IMR-90 (cell line): ENCODE data around the gene ORC5.

ENCODE experiments used
- CEBPB ChIP-seq: IDR thresholded peaks from 2 replicates; pipeline ENCODE4 v1.6.1; 2012; ENCODE audit warnings: low read depth, low read length, improper control_type of control experiment
- FOS ChIP-seq: fragments of 150-350 bp; IDR thresholded peaks from 2 replicates; pipeline ENCODE4 v1.6.1; 2016; ENCODE audit warnings: low read depth, low read length
- MAFK ChIP-seq: IDR thresholded peaks from 2 replicates; pipeline ENCODE4 v1.6.1; 2012; ENCODE audit warnings: low read depth, low read length, improper control_type of control experiment
- MAZ ChIP-seq: IDR thresholded peaks from 2 replicates; pipeline ENCODE4 v1.6.1; 2012; ENCODE audit warnings: low read depth, mild to moderate bottlenecking, low read length, improper control_type of control experiment, moderate library complexity, borderline replicate concordance
- MXI1 ChIP-seq: IDR thresholded peaks from 2 replicates; pipeline ENCODE4 v1.6.1; 2012; ENCODE audit warnings: low read depth, mild to moderate bottlenecking, low read length, moderate library complexity, borderline replicate concordance
- POLR2A ChIP-seq: IDR thresholded peaks from 2 replicates; pipeline ENCODE4 v1.6.1; 2012; ENCODE audit warnings: mild to moderate bottlenecking, low read depth, low read length
- RAD21 ChIP-seq: IDR thresholded peaks from 2 replicates; pipeline ENCODE4 v1.6.1; 2012; ENCODE audit warnings: low read length, improper control_type of control experiment
- RCOR1 ChIP-seq: IDR thresholded peaks from 2 replicates; pipeline ENCODE4 v1.6.1; 2012; ENCODE audit warnings: mild to moderate bottlenecking, low read length, improper control_type of control experiment; ENCODE audit not compliant: insufficient replicate concordance
- RFX5 ChIP-seq: IDR thresholded peaks from 2 replicates; pipeline ENCODE4 v1.8.0; 2012; ENCODE audit warnings: low read depth, mild to moderate bottlenecking, low read length, moderate library complexity
- SMC3 ChIP-seq: fragments of 150-350 bp; IDR thresholded peaks from 2 replicates; pipeline ENCODE4 v1.6.1; 2016; ENCODE audit warnings: low read depth, mild to moderate bottlenecking, antibody characterized with exemption, low read length, moderate library complexity
- TF ChIP-seq, protein P1 (sequence below): conservative IDR thresholded peaks from 2 replicates; pipeline ENCODE4 v1.5.1; 2012; ENCODE audit warnings: mild to moderate bottlenecking, low read depth, low read length, improper control_type of control experiment
- TF ChIP-seq, protein P2 (sequence below): fragments of 150-350 bp; IDR thresholded peaks from 2 replicates; pipeline ENCODE4 v1.6.1; 2017; ENCODE audit warnings: mild to moderate bottlenecking, antibody characterized with exemption, low read length, low read depth
- TF ChIP-seq, protein P3 (sequence below): fragments of 150-350 bp; IDR thresholded peaks from 2 replicates; pipeline ENCODE4 v1.6.1; 2016; ENCODE audit warnings: low read depth, mild to moderate bottlenecking, low read length, moderate library complexity, borderline replicate concordance

GRCh38 chr7:104228442-104228841 is 20.6 kb upstream of the ORC5 start:
- TF ChIP-seq, protein P1, sequence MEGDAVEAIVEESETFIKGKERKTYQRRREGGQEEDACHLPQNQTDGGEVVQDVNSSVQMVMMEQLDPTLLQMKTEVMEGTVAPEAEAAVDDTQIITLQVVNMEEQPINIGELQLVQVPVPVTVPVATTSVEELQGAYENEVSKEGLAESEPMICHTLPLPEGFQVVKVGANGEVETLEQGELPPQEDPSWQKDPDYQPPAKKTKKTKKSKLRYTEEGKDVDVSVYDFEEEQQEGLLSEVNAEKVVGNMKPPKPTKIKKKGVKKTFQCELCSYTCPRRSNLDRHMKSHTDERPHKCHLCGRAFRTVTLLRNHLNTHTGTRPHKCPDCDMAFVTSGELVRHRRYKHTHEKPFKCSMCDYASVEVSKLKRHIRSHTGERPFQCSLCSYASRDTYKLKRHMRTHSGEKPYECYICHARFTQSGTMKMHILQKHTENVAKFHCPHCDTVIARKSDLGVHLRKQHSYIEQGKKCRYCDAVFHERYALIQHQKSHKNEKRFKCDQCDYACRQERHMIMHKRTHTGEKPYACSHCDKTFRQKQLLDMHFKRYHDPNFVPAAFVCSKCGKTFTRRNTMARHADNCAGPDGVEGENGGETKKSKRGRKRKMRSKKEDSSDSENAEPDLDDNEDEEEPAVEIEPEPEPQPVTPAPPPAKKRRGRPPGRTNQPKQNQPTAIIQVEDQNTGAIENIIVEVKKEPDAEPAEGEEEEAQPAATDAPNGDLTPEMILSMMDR: no peak
- TF ChIP-seq POLR2A: no peak
- no peak for TF ChIP-seq RFX5
- TF ChIP-seq SMC3: no peak
- no peak for TF ChIP-seq RCOR1
- TF ChIP-seq RAD21: no peak
- TF ChIP-seq CEBPB: no peak
- TF ChIP-seq FOS: no peak
- no peak for TF ChIP-seq MAZ
- no peak for TF ChIP-seq MAFK
- TF ChIP-seq, protein P2, sequence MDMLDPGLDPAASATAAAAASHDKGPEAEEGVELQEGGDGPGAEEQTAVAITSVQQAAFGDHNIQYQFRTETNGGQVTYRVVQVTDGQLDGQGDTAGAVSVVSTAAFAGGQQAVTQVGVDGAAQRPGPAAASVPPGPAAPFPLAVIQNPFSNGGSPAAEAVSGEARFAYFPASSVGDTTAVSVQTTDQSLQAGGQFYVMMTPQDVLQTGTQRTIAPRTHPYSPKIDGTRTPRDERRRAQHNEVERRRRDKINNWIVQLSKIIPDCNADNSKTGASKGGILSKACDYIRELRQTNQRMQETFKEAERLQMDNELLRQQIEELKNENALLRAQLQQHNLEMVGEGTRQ: no peak
- TF ChIP-seq, protein P3, sequence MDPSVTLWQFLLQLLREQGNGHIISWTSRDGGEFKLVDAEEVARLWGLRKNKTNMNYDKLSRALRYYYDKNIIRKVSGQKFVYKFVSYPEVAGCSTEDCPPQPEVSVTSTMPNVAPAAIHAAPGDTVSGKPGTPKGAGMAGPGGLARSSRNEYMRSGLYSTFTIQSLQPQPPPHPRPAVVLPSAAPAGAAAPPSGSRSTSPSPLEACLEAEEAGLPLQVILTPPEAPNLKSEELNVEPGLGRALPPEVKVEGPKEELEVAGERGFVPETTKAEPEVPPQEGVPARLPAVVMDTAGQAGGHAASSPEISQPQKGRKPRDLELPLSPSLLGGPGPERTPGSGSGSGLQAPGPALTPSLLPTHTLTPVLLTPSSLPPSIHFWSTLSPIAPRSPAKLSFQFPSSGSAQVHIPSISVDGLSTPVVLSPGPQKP: no peak
- TF ChIP-seq MXI1: no peak
